Adrenal gland (tissue), 12 donors: Measurements from ENCODE around the gene DYNLT2. TPM values are rescaled to one million over a fixed set of nuclear protein-coding genes. Genes with fewer than 3 reads are reported as not detected.

Experiments
- DNase-seq, 7 donors: peaks; one replicate each; pipeline ENCODE4 v3.0.0-alpha.2; 2019 to 2020
- H3K27ac ChIP-seq, 5 donors: fragments of 200-600 bp; sonication (generic) in 4 of 5; 1 replicate in 3 of 5; 2 replicates in 2 of 5; pipeline versions ENCODE4 v1.5.1 to v1.8.0; 2016 to 2020; ENCODE audit warnings: mild to moderate bottlenecking in 1 of 5
- H3K27me3 ChIP-seq: fragments of 200-600 bp; 2 replicates; pipeline ENCODE4 v1.8.0; 2021
- H3K36me3 ChIP-seq, 2 donors: fragments of 200-600 bp; replicated peaks in 1 of 2; 1 replicate in 1 of 2; 2 replicates in 1 of 2; pipeline versions ENCODE4 v1.5.1 to v1.8.0; 2018 to 2022
- H3K4me1 ChIP-seq, 2 donors: fragments of 200-600 bp; replicated peaks in 1 of 2; 1 replicate in 1 of 2; 2 replicates in 1 of 2; pipeline versions ENCODE4 v1.5.1 to v1.8.0; 2018 to 2021
- H3K4me3 ChIP-seq, 4 donors: fragments of 200-600 bp; sonication (generic) in 3 of 4; one replicate each; pipeline ENCODE4 v1.5.1; 2016 to 2018
- H3K9me3 ChIP-seq, 3 donors: fragments of 200-600 bp; sonication (generic) in 1 of 3; replicated peaks in 1 of 3; 1 replicate in 2 of 3; 2 replicates in 1 of 3; pipeline versions ENCODE4 v1.5.1 to v1.8.0; 2016 to 2021
- CTCF ChIP-seq, 6 experiments: fragments of 450-650 bp in 4 of 6; fragments of 200-600 bp in 2 of 6; sonication (generic) in 1 of 6; IDR thresholded peaks; 1 replicate in 5 of 6; 2 replicates in 1 of 6; pipeline versions ENCODE4 v1.5.1 to v1.8.0; 2016 to 2021; ENCODE audit warnings: antibody characterized with exemption in 6 of 6, mild to moderate bottlenecking in 2 of 6, moderate library complexity in 1 of 6
- POLR2A ChIP-seq, 2 donors: fragments of 450-650 bp; IDR thresholded peaks; one replicate each; pipeline ENCODE4 v1.6.1; 2017; ENCODE audit warnings: antibody characterized with exemption in 2 of 2, mild to moderate bottlenecking in 2 of 2, moderate library complexity in 1 of 2
- WGBS, 4 donors: extraction: QIAGEN DNeasy Blood & Tissue Kit in 2 of 4; methylation state at CpG; one replicate each; pipeline versions ENCODE4 v1.1.5 to v1.1.7; 2013 to 2017; 5-methylcytosine and 5-hydroxymethylcytosine counted together
- intact Hi-C, 2 donors: fragments of 100-400 bp; cut with DNase I; formaldehyde crosslinking; loops; one replicate each; pipeline versions ENCODE4 v1.14.1 to v1.15.0; 2022 to 2023
- polyA plus RNA-seq, 3 donors: library from polyadenylated mRNA; stranded (reverse); fragments of 200-250 nt in 2 of 3; fragments of 350-450 nt in 1 of 3; fragmentation: Illumina TruSeq in 1 of 3; extraction: RNeasy Lipid Tissue Mini Kit (QIAGEN cat#74804) in 1 of 3; gene quantifications; one replicate each; pipeline ENCODE4 v1.2.3, GENCODE V29; 2013 to 2014
- total RNA-seq, 9 donors: library from RNA; depleted of rRNA in 4 of 9; stranded (reverse); fragments of >200 nt in 4 of 9; fragments of 120-200 nt in 1 of 9; fragmentation: NEBNext Ultra II Directional in 1 of 9; extraction: Animal tissue kit (Norgen Biotek cat#: 25700) in 1 of 9; gene quantifications; one replicate each; pipeline versions ENCODE4 v1.1.0 to v1.2.4, GENCODE V29; 2013 to 2023
- donor health status: healthy with polysubstance abuse.
- donor health status: Bipolar disorder and iron deficiency.
- donor health status: DM: yes; HTN: yes; CAD: no.
- donor health status: DM: no; HTN: no; CAD: no.
- donor health status: DM: no; HTN: no; CAD: no.
- donor health status: DM: yes; HTN: yes; CAD: no.

DYNLT2 gene
- total and polyA plus RNA-seq, 12 donors: 0.14 to 4.6 (median 1.7) TPM

GRCh38 chr6:169723991-169724493 is 27.3 kb downstream of the DYNLT2 start:
- Histone ChIP-seq H3K4me1 (peaks cover 10 to 45% of the 10 kb centered on the region in 2 donors), H3K9me3 (no peaks in the 10 kb centered on the region), H3K27ac (peak overlapping the region in 4 of 5 donors; percentile 60 to 99 (median 95)), H3K27me3 (no peaks in the 10 kb centered on the region), H3K4me3 (peak overlapping the region in 1 of 4 donors; percentile 90), H3K36me3 (no peaks in the 10 kb centered on the region)
- whole genome bisulfite sequencing, 4 donors: 1% methylated on average over 43 to 82 of the region's 89 CpGs; no CpG with 5 or more reads in 2 of the 4 donors
- intact Hi-C loops: no loop called here
- peak in 5 of 7 donors; percentile 24 to 46 (median 30) for DNase-seq
- peak in 1 of 2 donors; percentile 31 for TF ChIP-seq POLR2A (IDR thresholded peaks at IDR 0.05)
- no peak for TF ChIP-seq CTCF (IDR thresholded peaks at IDR 0.05)

GRCh38 chr6:169723200-169723909 is 28.0 kb downstream of the DYNLT2 start:
- H3K36me3 ChIP-seq: no peaks in the 10 kb centered on the region
- no peaks in the 10 kb centered on the region for H3K27me3 ChIP-seq
- intact Hi-C loops: no loop called here
- peak; percentile 81 to 91 (median 85) for DNase-seq
- H3K4me3 ChIP-seq: peak overlapping the region; percentile 27 to 83 (median 40)
- peaks cover 10 to 45% of the 10 kb centered on the region in 2 donors for H3K4me1 ChIP-seq
- no peak for TF ChIP-seq CTCF (IDR thresholded peaks at IDR 0.05)
- peak in 1 of 2 donors; percentile 67 for TF ChIP-seq POLR2A (IDR thresholded peaks at IDR 0.05)
- peak overlapping the region; percentile 83 to 99 (median 91) for H3K27ac ChIP-seq
- no peaks in the 10 kb centered on the region for H3K9me3 ChIP-seq
- 0 to 1% (median 0%) methylated on average over 16 to 70 of the region's 70 CpGs for WGBS, 4 donors

GRCh38 chr6:169722362-169723199 is 28.8 kb downstream of the DYNLT2 start:
- H3K27ac ChIP-seq: peak overlapping the region; percentile 83 to 99 (median 91)
- intact Hi-C loops: no loop called here
- H3K27me3 ChIP-seq: no peaks in the 10 kb centered on the region
- no peak for TF ChIP-seq CTCF (IDR thresholded peaks at IDR 0.05)
- TF ChIP-seq POLR2A (IDR thresholded peaks at IDR 0.05): peak in 1 of 2 donors; percentile 48
- DNase-seq: peak; percentile 52 to 75 (median 65)
- H3K4me3 ChIP-seq: peak overlapping the region; percentile 27 to 83 (median 40)
- 2 to 4% (median 2%) methylated on average over 18 to 22 of the region's 22 CpGs for WGBS, 4 donors
- no peaks in the 10 kb centered on the region for H3K9me3 ChIP-seq
- no peaks in the 10 kb centered on the region for H3K36me3 ChIP-seq
- peaks cover 10 to 45% of the 10 kb centered on the region in 2 donors for H3K4me1 ChIP-seq
